Measurements from ENCODE around the gene ISYNA1. TPM values are rescaled to one million over a fixed set of nuclear protein-coding genes. Genes with fewer than 3 reads are reported as not detected.

The ISYNA1 gene
- total and polyA plus RNA-seq, 2 of the 13 experiments (the other 11 are each of a cell fraction or from before 2014, with no cell fraction given) = 29.6 to 48.5 TPM

GRCh38 chr19:18437491-18438330 lies at the start of gene ISYNA1 (continued):
- TF ChIP-seq SKI (IDR thresholded peaks at IDR 0.05; ENCODE audit: partially characterized antibody) (no peak), POGK (CRISPR knock-in tag; conservative IDR thresholded peaks at IDR 0.05) (peak; percentile 35; the same call in 1 of the 2 replicates), PBX3 (CRISPR knock-in tag; IDR thresholded peaks at IDR 0.05; ENCODE audit: borderline replicate concordance) (no peak), ZBTB14 (CRISPR knock-in tag; IDR thresholded peaks at IDR 0.05) (peak; percentile 64; the same call in 1 of the 2 replicates), KAT8 (CRISPR knock-in tag; IDR thresholded peaks at IDR 0.05) (0 out of 2 replicates have a peak, but pooled peaks have one; percentile 9), SPEN (CRISPR knock-in tag; IDR thresholded peaks at IDR 0.05; ENCODE audit: low read depth) (0 out of 2 replicates have a peak, but pooled peaks have one; percentile 7), HOXD1 (CRISPR knock-in tag; IDR thresholded peaks at IDR 0.05) (0 out of 2 replicates have a peak, but pooled peaks have one; percentile 32), ZNF264 (CRISPR knock-in tag; IDR thresholded peaks at IDR 0.05) (no peak), ZNF563 (CRISPR knock-in tag; IDR thresholded peaks at IDR 0.05) (peak; percentile 55; the same call in 1 of the 2 replicates), LBX2 (CRISPR knock-in tag; IDR thresholded peaks at IDR 0.05; ENCODE audit: borderline replicate concordance) (0 out of 2 replicates have a peak, but pooled peaks have one; percentile 19), MED13 (CRISPR knock-in tag; IDR thresholded peaks at IDR 0.05) (0 out of 2 replicates have a peak, but pooled peaks have one; percentile 31), POLR2A (IDR thresholded peaks at IDR 0.05; ENCODE audit: insufficient read depth in 1 of 2, low read depth in 2 of 2, low read length in 2 of 2) (peak in 1 of 2 experiments; percentile 72; a peak in 2 of 4 replicates), ZFP1 (CRISPR knock-in tag; IDR thresholded peaks at IDR 0.05) (0 out of 2 replicates have a peak, but pooled peaks have one; percentile 11), ETV6 (CRISPR knock-in tag; conservative IDR thresholded peaks at IDR 0.05) (0 out of 2 replicates have a peak, but pooled peaks have one; percentile 24), MAX (IDR thresholded peaks at IDR 0.05) (peak; percentile 51), NR2C2 (CRISPR knock-in tag; IDR thresholded peaks at IDR 0.05; ENCODE audit: borderline replicate concordance) (peak; percentile 21; the same call in 1 of the 2 replicates), ZNF749 (CRISPR knock-in tag; IDR thresholded peaks at IDR 0.05; ENCODE audit: borderline replicate concordance) (peak; percentile 65; the same call in 1 of the 2 replicates), ZBTB7A (CRISPR knock-in tag; IDR thresholded peaks at IDR 0.05) (peak; percentile 61; the same call in 1 of the 2 replicates), KMT2A (CRISPR knock-in tag; IDR thresholded peaks at IDR 0.05) (peak; percentile 19; the same call in 1 of the 2 replicates), IRF9 (CRISPR knock-in tag; IDR thresholded peaks at IDR 0.05; ENCODE audit: borderline replicate concordance) (no peak)
